ENCODE measurements around the gene POLD4.

The POLD4 gene

GRCh38 chr11:67354075-67355022 lies 1.0 kb upstream of the POLD4 start:
- in situ Hi-C loops (cut with MboI; ENCODE audit: low sequenced_read_pairs): no loop called here

- in situ Hi-C loops (cut with MboI; ENCODE audit: low sequenced_read_pairs): no loop called here
Measured at GRCh38 chr11:67352546-67353316, 615 bp downstream of the POLD4 start.

- in situ Hi-C loops (cut with MboI; ENCODE audit: low sequenced_read_pairs): no loop called here
Measured at GRCh38 chr11:67351275-67352005, 1.9 kb downstream of the POLD4 start.

- in situ Hi-C loops (cut with MboI; ENCODE audit: low sequenced_read_pairs): no loop called here
Measured at GRCh38 chr11:67349928-67350465, 3.3 kb downstream of the POLD4 start.

GRCh38 chr11:67349457-67349856 lies 3.9 kb downstream of the POLD4 start:
- in situ Hi-C loops (cut with MboI; ENCODE audit: low sequenced_read_pairs): no loop called here

GRCh38 chr11:67349036-67349435 lies 4.3 kb downstream of the POLD4 start:
- in situ Hi-C loops (cut with MboI; ENCODE audit: low sequenced_read_pairs): no loop called here

GRCh38 chr11:67347964-67348749 lies 5.2 kb downstream of the POLD4 start:
- in situ Hi-C loops (cut with MboI; ENCODE audit: low sequenced_read_pairs): no loop called here

GRCh38 chr11:67345920-67346819 lies 7.2 kb downstream of the POLD4 start:
- in situ Hi-C loops (cut with MboI; ENCODE audit: low sequenced_read_pairs): no loop called here

- in situ Hi-C loops (cut with MboI; ENCODE audit: low sequenced_read_pairs): no loop called here
Measured at GRCh38 chr11:67345247-67345919, 8.0 kb downstream of the POLD4 start.

- in situ Hi-C loops (cut with MboI; ENCODE audit: low sequenced_read_pairs): no loop called here
Measured at GRCh38 chr11:67344264-67344663, 9.1 kb downstream of the POLD4 start.

GRCh38 chr11:67337257-67337656 lies 16.1 kb downstream of the POLD4 start:
- in situ Hi-C loops (cut with MboI; ENCODE audit: low sequenced_read_pairs): no loop called here

- in situ Hi-C loops (cut with MboI; ENCODE audit: low sequenced_read_pairs): no loop called here
Measured at GRCh38 chr11:67332081-67332691, 21.2 kb downstream of the POLD4 start.

- in situ Hi-C loops (cut with MboI; ENCODE audit: low sequenced_read_pairs): loop anchor here (10.0 kb wide), 1 partner anchor 239 kb away; no protein-coding TSS in a partner anchor
Measured at GRCh38 chr11:67323526-67323925, 29.8 kb downstream of the POLD4 start.

GRCh38 chr11:67322049-67322448 lies 31.3 kb downstream of the POLD4 start:
- in situ Hi-C loops (cut with MboI; ENCODE audit: low sequenced_read_pairs): loop anchor here (10.0 kb wide), 1 partner anchor 237 kb away; no protein-coding TSS in a partner anchor

- in situ Hi-C loops (cut with MboI; ENCODE audit: low sequenced_read_pairs): loop anchor here (10.0 kb wide), 1 partner anchor 237 kb away; no protein-coding TSS in a partner anchor
Measured at GRCh38 chr11:67321313-67321871, 32.0 kb downstream of the POLD4 start.

GRCh38 chr11:67320691-67321090 lies 32.7 kb downstream of the POLD4 start:
- in situ Hi-C loops (cut with MboI; ENCODE audit: low sequenced_read_pairs): loop anchor here (10.0 kb wide), 1 partner anchor 236 kb away; no protein-coding TSS in a partner anchor

- in situ Hi-C loops (cut with MboI; ENCODE audit: low sequenced_read_pairs): loop anchor here (10.0 kb wide), 1 partner anchor 235 kb away; no protein-coding TSS in a partner anchor
Measured at GRCh38 chr11:67320011-67320410, 33.3 kb downstream of the POLD4 start.
